Measurements from ENCODE around the gene HORMAD2.

HORMAD2 gene

DNA sequence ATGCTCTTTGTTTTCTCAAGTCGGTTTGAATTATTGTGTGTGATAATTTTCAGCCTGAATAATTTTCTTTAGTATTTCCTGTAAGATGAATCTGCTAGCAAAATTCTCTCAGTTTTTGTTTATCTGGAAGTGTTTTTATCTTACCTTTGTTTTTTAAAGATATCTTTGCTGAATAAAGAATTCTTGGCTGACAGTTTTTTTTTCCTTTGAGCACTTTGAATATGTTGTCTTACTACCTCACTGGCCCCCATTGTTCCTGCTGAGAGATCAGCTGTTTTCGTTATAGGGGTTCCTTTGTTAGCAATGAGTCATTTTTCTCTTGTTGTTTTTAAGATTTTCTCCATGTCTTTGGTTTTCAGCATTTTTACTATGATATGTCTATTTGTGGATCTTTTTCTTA, 63.0 kb downstream of the HORMAD2 start:
- no peak for DNase-seq

DNA sequence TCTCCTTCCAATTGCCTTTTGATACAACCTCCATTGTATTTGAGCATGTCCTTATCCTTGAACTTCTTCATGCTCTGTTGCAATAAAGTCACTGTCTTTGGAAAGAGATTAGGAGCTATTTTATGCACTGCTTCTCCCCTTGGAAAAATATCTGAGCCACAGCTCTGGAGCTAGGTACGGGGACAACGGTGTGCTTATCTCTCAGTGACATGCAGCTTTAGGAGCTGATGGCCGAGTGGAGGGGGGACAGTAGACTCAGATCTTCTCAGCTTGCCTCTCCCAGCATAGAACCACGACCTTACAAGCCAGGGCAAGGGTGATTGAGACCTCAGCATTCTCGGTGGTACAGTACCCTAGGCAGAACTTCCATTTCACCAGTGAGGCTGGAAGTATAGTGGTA, 64.1 kb downstream of the HORMAD2 start:
- intact Hi-C loops (cut with DNase I) = no loop called here
- DNase-seq = no peak

More for the DNA sequence above, 63.0 kb downstream of the HORMAD2 start:
- intact Hi-C loops (cut with DNase I) = no loop called here

DNA sequence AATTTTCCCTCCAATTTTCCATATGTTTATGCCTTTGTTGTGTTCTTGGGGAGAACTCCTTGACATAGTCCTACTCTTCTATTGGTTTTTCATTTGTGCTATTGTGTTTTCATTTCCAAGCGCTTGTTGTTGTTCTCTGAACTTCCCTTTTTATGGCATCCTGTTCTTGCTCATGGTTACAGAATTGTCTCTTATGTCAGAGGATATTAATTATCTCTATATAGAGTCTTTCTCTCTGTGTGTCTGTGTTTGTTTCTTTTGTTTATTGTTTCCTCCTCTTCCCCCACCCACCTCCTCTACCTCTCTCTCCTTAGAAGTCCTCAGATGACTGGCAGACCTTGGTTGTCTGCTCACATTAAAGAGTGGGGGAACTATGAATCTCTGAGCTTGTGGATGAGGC, 69.9 kb downstream of the HORMAD2 start:
- no peak for DNase-seq
- intact Hi-C loops (cut with DNase I) = no loop called here

DNA sequence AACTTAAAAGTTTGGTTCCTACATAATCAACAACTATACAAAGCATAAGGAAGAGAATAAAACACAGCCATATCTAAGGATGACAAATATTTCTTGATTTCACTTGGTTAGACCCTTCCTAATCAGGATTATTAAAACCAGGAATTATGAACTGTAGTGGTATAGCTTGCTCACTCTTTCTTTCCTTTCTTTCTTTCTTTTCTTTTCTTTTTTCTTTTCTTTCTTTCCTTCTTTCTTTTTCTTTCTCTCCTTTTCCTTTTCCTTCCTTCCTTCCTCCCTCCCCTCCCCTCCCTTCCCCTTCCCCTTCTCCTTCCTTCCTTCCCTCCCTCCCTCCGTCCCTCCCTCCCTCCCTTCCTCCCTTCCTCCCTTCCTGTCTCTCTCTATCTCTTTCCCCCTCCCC, 78.0 kb downstream of the HORMAD2 start:
- no peak for DNase-seq
- intact Hi-C loops (cut with DNase I) = no loop called here

DNA sequence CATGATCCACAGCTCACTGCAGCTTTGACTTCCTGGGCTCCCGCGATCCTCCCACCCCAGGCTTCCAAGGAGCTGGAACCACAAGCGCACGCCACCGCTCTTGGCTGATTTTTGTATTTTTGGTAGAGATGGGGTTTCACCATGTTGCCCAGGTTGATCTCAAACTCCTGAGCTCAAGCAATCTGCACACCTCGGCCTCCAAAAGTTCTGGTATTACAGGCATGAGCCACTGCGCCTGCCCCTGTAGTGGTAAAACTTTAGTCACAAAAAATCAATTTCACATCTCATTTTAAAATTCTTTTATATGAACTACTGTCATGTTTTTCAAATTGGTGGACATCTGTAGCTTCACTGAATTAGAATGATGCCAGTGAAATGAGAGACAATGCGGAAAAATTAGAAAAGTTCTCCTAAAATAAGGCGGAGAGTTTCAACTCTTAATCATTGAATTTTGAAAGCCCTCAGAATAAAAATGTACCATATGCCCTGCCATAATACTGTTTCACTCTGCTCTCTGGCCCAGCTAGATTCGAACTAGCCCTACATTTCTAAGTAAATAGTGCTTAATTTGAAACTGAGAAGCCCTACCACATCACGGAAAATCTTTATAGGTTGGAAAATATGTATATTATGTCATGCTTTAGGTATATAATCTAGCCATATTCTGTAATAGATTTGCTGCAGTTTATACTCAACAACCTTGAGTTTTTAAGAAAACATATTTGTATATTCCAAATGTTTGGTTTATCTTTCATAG, 78.7 kb downstream of the HORMAD2 start:
- intact Hi-C loops (cut with DNase I) = no loop called here
- DNase-seq = no peak

DNA sequence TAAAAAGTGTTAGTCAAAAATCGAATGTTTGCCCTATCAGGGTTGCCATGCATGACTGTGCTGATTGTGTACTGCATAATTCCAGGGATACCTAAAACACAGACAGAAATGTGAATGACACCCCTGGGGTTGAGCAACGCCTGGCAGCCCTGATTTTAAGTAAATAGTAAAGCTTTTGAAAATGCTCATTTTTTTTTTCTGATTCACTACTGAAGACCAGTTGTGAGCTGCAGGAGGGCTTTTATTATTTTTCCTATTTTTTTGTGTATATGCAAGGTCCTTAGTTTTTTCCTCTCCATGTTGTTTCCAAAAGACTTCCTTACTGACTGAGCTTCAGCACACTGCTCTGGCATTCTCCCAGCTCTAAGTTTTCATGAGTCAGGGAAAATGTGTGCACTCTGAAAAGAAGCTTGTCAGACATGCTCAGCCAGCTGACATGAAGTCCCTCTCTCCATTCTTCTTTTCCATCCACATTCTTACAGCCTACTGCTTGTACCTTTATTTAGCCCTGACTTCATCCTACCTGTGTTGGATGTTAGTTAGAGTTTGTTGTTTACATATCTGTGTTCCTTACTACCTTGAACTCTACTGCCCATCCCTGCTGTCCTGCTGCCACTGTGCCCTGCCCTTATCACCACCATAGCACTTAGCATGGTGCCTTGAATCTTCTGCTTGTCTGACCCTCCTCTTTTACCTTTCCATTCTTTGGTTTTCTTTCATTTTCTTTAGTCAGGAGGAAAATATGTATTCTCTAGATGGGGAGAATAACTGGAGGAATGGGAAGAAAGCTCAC, 79.5 kb downstream of the HORMAD2 start:
- intact Hi-C loops (cut with DNase I) = no loop called here
- DNase-seq = peak in 8 of 42 donors; percentile 4 to 51 (median 18)

DNA sequence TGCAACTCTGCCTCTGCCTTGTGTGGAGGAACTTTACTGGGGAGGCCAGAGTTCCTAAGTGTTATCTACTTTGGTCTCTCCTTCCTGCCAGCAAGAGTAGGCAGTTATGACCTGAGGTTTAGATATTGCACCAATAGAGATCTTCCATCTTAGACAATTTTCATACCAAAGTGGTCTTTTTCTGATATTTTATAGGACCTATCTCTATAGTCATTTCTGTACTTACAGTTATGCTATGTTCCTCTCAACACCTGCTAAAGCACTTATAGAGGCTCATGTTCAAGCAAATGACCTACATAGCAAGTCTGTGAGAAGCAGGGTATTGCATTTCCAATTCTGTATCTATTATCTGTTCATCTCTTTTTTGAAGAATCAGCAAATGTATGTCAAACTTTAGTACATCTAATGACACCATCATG, 80.8 kb downstream of the HORMAD2 start:
- intact Hi-C loops (cut with DNase I) = no loop called here
- no peak for DNase-seq

DNA sequence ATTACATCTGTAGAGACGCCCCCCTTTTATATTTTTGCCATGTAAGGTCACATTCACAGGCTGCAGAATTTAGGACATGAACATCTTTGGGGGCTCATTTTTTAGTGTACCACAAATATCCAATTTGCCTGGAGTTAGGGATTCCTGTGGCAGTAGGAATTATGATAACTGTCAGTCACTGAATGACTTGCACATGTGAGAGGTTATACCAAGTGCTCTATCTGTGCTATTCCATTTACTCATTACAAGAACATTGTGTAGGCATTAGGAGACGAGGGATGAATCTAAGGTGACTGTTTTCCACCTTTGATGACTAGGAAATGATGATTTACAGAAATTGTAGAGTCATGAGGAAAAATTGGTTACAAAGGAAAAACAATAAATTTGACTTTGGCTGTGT, 87.0 kb downstream of the HORMAD2 start:
- intact Hi-C loops (cut with DNase I) = no loop called here
- no peak for DNase-seq

DNA sequence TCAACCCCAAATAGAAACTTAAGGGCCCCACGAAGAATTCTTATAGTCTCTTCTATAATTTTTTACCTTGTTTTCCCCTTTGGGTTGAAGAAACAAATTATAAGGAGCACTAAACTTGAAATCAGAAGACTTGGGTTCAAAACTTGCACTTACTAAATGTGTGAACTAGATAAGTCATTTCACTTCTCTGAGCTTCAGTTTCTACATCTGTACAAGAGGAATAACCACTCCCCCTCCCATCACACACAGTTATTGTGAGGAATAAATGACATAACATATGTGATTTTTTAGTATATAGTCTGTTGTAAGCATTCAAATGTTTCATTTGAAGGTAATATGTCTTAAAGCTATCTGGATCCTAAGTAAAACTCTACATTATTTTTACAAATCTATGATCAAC, 87.5 kb downstream of the HORMAD2 start:
- intact Hi-C loops (cut with DNase I) = no loop called here
- no peak for DNase-seq

DNA sequence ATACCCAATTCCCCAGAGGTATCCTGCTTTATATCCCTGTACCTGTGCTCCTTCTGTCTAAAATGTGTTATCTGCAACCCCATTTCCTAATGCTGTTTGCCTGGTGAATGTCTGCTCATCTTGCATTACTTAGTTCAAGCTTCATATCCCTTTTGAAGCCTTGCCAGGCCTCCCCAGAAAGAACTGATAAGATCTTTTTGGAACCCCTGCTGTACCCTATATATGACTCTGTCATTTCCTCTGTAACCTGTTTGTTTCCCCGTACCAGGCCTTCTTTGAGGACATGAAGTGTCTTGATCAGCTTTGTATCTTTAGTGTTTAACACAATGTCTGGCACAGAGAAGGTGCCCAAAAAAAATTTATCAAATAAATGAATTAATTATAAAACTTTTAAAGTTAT, 88.7 kb downstream of the HORMAD2 start:
- intact Hi-C loops (cut with DNase I) = no loop called here
- DNase-seq = no peak

DNA sequence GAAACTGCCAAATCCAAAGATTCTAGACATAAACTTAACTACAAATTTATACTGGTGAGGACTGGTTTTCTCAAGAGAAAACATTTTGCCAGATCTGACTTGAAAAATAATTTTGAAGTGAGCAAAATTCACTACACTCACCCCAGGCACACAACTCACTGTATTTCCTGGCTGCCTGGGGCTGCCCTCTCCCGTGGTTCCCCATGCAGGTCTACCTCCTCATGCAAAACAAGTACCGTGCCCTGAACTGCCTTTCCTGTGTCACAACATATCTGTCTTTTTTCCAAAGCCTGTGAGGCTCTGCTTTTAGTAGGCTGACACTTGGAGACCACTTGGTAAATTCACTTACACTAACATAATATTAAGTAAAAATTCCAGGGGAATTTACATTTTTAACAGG, 89.9 kb downstream of the HORMAD2 start:
- intact Hi-C loops (cut with DNase I) = no loop called here
- no peak for DNase-seq

DNA sequence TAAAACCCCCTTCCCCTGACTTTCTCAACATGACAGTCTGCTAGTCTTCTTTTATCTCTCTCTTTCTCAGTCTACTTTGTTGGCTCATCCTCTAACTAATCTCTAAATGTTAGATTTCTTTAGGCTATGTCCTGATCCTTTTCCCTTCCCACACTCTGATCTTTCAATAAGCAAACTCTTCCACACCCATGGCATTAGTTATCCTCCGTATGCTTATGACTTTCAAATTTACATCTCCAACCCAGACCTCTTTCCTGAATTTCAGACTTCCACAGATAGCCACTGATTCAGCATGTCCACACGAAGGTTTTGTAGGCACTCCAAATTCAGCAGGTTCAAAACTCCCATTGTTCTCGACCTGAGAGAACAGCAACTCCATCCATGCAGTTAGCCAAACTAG, 90.7 kb downstream of the HORMAD2 start:
- no peak for DNase-seq
- intact Hi-C loops (cut with DNase I) = no loop called here

DNA sequence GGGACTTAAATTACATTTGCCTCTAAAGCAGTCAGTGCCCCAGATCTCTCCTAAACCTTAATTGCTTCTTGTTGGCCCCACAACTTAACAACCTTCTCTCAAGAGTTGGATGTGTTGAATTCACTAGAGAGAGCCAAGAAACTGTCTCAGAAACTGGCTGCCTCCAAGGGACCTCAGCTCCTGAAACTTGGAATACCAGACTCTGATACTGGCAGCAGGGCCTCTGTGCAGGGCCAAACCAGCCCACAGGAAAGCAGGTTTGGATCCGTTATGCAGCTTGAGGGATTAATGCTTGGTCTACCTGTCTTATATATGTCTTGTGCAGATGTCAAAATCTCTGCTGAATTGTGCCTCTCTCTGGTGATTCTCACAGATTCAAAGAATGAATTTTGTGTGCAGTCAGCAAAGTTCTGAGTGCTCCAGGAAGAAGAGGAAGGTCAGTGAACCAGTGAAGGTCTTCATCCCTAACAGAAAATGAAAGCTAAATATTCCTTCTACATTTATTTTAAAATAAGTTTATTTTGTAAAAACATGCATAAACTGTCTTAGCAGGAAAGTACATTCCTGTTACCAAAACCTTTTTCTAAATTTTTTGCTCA, 95.5 kb downstream of the HORMAD2 start:
- DNase-seq = peak in 8 of 42 donors; percentile 16 to 44 (median 22)
- intact Hi-C loops (cut with DNase I) = no loop called here

DNA sequence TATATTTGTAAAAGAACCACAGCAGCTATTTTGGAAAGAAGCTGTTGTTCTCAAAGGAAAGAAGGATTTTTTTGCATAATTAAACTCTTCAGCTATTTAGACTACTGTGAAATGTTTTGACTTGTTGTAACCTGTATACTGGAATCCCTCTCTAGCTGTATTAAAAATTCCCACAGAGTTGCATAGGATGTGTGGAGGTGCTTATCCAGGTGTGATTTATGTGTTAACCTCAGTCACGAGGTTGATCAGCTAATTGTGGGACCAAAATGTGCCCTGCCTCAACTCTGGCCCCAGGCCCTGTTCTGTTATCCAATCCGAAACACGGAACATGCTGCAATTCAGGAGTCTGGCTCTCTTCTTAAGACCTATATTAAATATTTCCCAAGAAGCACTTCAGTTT, 96.2 kb downstream of the HORMAD2 start:
- no peak for DNase-seq
- intact Hi-C loops (cut with DNase I) = no loop called here

DNA sequence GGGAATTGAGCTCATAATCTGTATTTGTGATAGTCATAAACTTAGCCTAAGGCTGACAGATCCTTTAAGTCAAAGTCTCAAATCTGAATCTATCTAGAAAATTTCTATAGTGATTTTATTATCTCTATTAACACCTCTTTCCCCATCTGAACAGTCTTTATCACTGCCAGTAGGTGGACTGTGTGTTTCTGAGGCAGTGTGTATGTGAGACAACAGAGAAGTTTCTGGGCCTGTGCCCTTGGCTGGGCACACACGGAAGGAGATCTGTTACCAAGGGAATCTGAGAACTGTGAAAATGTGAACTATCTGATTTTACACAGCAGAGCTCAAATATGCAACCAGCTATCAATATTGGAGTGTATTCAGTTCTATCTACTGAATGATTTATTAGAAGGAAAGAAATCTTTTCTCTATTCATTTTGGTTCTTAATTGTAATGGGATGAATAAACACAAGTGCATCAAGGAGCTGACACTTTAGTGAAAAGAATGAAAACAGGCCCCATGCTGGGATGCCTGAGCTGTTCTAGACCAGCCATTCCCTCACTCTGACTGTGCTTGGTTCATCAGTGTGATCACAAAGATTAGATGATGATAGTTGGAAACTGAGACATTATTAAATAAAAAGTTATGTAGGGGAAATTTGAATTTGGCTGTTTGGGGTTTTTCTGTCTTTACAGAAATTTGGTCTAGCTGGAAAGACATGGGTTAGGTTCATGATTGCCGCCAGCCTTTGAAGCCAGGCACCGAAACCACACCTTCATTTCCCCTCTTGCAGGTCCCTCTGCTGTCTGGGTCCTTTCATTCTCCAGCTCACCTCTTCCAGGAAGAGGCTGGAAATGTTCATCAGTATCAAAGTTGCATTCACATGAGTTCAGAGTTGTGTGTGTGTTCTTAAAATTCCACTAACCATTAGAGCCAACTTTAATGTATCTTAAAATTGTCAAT, 98.2 kb downstream of the HORMAD2 start:
- DNase-seq = peak in 1 of 42 donors; percentile 8
- intact Hi-C loops (cut with DNase I) = no loop called here

DNA sequence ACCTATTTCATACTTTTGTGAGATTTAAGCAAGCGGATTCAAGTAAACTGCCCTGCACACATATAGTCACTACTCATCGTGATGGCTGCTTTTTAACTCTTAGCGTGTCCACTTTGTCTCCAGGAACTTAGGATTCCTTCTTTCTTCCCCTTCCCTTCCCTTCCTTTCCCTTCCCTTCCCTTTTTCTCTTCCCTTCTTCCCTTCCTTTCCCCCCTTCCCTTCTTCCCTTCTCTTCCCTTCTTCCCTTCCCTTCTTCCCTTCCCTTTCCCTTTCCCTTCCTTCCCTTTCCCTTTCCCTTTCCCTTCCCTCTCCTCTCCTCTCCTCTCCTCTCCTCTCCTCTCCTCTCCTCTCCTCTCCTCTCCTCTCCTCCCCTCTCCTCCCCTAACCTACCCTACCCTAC, 100.4 kb downstream of the HORMAD2 start:
- intact Hi-C loops (cut with DNase I) = no loop called here
- DNase-seq = no peak

DNA sequence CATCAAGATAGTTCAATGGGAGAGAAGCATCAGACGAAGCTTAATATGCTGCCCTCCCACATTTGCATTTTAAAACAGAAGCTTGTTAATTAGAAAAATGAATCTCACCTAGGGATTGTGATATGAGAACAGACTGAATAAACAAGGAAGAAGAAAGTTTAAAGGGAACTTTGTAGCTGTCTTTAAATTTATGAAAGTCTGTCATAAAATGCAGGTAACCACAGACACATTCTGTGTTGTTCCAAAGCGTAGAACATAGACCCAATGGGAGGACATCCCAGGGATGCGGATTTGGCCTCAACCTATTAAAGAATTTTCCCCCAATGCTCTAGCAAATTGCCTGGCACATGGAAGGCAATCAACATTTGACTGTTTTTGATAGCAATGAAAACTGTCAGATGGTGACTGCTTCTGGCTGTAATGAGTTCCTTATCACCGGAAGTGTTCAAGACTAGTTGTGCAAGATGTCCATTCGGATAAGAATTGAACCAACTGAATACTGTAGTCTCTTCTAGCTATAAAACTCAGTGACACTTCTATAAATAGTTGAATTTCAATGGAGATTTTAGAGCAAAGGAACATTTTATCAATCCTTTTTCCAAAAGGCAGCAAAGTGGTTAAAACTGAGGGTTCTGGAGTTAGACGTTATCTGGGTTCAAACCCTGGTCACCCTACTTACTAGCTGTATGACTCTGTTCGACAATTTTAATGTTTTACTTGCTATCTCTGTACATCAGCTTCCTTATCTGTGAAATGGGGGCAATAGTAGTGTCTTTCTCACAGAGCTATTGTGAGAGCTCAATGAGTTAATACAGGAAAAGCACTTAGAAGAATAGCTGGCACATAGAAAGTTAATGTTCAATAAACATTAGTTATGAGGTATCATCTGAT, 101.4 kb downstream of the HORMAD2 start:
- intact Hi-C loops (cut with DNase I) = no loop called here
- no peak for DNase-seq

DNA sequence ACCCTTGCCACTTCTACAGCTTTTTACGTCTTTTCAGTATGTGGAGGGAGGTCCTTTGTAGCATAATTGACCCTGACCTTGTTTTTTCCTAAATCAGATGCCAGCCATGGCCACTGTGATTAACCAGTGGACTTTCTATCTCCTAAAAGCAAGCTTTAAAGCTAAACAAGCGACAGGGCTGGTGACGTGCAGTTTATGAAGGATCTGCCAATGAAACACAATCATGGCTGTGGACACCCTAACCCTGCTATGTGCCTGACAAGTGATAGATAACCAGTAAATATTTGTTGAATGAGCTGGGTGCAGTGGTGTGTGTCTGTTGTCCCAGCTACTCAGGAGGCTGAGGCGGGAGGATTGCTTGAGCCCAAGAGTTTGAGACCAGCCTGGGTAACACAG, 102.1 kb downstream of the HORMAD2 start:
- intact Hi-C loops (cut with DNase I) = no loop called here

More for the DNA sequence above, 102.1 kb downstream of the HORMAD2 start:
- no peak for DNase-seq
